Measurements from ENCODE around the gene QARS1.
A peak's percentile ranks its signal among the peaks of the same experiment; 100 is the strongest.

QARS1 gene

DNA sequence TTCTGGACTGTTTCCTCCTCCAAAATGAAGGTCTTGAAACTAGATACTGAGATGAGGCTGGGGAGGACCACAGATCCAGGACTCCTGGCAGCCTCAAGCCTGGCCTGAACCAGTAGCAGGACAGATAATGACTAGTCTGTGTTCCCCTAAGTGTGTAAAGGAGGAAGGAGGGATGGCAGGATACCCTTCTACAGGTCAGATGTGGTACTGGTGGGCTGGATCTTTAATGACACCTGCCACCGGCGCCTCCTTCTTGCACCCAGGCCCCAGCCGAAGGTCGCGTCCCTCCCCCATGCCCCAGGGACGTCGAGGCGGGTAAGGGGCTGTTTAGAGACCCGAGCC, 15.5 kb upstream of the QARS1 start:
- no peak for DNase-seq

- DNase-seq, result no peak
Measured at GRCh38 chr3:49119439-49119838, 14.9 kb upstream of the QARS1 start.

- no peak for DNase-seq
Measured at GRCh38 chr3:49119036-49119435, 14.5 kb upstream of the QARS1 start.

DNA sequence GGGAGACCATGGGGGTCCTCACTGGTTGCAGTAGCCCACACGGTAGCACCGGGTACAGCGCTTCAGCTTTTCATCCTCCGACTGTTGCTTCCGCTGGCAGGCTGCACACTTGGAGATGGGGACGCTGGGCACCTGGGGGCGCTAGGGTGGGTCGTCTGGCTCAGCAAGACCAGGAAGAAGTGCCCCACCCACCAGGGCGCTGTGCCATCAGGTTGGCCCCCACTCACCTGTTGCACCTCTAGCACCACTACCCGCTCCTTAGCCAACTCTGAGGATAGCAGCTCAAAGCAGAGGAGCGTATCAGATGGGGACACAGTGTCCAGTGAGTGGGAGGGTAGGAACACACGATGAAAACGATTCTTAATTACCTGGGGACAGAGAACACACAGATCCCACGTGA, 7.7 kb upstream of the QARS1 start:
- DNase-seq, result no peak

DNA sequence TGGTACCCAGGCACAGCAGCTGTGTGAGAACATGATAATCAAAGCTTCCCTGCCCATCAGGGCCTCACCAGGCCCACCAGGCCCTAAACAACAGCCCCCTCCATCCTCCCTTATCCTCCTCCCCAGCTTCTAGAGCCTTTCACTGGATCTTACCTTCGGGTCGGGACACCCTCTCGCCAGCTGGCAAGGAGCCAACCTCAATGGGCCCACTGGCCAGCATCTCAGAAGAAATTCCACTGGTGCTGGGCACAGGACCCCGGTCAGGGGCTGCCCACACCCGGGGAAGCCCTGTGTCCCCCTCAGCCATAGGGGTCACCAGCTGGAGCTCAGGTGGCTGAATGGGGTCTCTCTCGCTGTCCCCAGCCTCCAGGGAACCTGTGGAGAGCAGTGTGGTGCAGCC, 6.8 kb upstream of the QARS1 start:
- no peak for DNase-seq

DNA sequence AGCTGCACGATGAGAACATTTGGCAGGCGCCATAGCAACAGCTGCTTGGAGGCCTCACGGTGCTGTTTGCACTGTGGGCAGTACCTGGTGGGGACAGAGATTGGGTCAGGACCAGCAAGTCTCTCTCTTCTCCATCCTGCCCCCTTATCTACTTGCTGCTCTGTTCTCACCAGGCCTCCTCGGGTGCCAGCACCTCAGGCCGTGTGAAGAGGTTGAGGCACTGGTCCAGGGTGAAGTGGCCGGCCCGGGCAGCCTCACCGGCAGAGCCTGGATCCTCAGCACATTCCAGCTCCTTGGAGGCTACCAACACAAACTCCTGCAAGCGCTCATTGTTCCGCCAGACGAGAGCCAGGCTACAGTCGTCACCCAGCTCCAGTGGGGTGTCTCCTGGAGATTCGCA, 6.2 kb upstream of the QARS1 start:
- no peak for DNase-seq

GRCh38 chr3:49108346-49108745, 3.8 kb upstream of the QARS1 start:
- DNase-seq, result no peak

GRCh38 chr3:49104052-49104426, 518 bp downstream of the QARS1 start:
- no peak for DNase-seq

DNA sequence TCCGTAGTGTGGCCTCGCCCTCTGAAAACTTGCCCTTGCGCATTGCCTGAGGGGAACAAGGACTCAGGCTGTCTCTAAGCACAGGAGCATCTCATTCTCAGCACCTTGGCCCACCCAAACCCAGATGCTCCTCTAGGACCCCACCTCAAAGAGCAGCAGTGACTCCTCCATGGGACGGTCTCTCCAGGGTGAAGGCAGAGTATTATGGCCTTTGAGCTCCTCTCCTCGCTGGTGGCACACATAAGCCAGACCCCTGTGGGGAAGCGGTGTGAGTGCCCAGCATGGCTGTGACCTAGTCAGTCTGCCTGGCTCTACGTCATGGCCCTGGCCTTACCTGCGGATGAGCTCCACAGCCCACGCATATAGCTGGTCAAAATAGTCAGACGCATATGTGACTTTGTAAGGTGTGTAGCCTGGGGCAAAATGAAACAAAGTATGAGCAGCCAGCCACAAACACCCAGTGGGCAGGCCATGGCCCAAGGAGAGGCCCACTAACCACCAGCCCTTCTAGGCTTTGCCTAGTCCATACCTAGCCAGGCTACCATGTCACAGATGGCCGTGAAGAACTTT, 4.4 kb downstream of the QARS1 start:
- DNase-seq, result no peak

DNA sequence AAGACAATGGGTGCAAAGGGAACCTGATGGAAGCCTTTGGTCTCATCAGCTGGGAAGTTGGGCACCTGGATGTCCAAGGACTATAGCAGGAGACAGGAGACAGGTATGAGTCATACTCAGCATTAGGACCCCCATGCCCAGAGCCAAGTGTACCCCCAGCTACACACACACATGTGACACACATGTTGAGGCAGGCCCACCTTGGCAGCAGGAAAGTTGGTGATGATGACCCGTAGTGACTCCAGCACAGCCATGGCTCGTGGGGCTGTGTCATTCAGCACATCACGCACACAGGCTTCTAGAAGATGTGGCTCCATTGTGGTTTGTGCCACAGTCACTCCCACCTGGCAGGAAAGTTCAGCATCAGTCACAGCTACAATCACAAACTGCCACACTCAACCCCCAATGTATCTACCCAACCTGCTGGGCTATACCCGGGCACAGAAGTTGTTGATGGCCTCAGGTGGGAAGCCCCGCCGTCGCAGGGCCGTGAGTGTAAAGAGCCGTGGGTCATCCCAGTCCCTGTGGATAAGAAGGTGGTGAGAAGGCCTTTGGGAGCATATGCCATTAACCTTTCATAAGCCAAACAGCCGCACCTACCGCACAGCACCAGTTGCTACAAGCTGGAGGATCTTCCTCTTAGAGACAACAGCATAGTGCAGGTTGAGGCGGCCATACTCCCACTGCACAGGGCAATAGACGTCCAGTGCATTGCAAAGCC, 5.5 kb downstream of the QARS1 start:
- no peak for DNase-seq

DNA sequence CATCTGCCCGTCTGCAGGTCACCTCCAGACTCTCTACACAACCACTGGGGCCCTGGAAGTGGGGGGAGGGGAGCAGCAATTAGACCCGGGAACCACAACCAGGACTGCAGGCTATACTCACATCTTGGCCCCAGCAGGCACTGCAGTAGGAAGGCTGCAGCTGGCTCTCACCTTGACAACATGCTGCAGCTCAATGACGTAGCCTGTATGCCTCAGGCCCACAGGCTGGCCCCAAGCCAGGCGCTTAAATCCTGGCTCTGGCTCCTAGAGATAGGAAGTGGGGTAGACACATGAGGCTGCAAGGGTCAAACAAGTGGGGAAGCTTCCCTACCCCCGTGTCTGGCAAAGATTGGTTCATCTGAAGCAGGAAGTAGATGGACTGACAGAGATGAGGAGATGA, 6.1 kb downstream of the QARS1 start:
- no peak for DNase-seq

DNA sequence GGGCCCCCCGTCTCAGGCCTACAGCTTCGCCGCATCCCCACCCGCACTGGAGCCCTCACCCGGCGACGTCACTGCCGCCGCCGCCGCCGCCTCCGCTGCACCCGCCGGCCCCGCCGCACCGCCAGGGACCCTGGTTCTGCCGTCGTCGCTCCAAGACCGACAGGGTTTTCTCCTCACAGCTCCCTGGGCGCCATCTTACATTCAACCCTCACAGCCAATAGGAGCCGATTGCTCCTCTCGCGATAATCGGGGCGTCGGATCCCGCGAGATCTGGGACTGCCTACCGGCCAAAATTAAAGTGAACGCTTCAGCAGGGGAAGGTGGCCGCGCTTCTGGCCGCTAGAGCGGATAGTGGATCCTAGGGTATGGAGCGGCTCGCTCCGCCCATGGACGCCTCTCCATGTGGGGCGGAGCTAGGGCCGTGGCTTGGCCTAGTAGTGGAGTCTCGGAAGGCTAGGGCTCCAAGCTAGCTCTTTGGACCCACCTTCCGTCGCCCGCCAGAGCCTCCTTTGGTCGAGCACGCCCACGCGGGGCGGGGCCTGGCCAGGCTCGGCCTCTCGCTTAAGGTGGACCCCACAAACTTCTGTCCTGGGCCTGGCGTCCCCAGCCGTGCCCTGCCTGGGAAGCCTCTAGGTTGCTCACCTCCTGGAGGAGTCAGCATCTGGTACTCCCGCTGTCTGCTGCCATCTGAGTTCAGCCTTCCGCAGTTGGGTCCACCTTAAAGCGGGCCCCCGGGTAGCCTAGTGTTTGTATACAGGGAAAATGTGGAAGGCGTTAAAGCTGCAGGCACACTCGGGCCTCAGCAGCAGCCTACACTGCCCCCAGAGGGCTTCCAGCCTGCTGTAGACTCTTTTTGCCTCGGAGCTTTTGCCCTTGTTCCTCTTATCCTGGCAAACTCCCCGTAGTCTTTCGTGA, 10.4 kb downstream of the QARS1 start, which contains the start of gene QRICH1:
QRICH1 (minus strand) TSS at position 219 of the 915 bp plus-strand sequence. CDS start 17,054 bp downstream, outside the sequence.
- DNase-seq, result peak; percentile 93

GRCh38 chr3:49092938-49093852, 11.4 kb downstream of the QARS1 start:
- DNase-seq, result peak; percentile 69

DNA sequence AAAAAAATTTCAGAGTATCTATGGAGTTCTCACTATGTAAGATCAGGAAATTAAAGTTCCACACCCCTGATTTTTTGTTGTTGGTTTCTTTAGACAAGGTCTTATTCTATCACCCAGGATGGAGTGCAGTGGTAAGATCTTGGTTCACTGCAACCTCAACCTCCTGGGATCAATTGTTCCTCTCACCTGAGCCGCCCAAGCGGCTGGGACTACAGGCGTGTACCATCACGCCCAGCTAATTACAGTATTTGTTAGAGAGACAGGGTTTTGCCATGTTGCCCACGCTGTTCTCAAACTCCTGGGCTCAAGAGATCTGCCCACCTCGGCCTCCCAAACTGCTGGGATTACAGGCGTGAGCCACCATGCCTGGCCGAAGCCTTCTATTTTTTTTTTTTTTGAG, 23.1 kb downstream of the QARS1 start:
- no peak for DNase-seq

GRCh38 chr3:49079270-49079669, 25.3 kb downstream of the QARS1 start:
- no peak for DNase-seq

- no peak for DNase-seq
Measured at GRCh38 chr3:49076646-49077045, 27.9 kb downstream of the QARS1 start.

GRCh38 chr3:49076116-49076515, 28.4 kb downstream of the QARS1 start:
- no peak for DNase-seq

GRCh38 chr3:49058011-49058410, 46.5 kb downstream of the QARS1 start:
- DNase-seq, result no peak

DNA sequence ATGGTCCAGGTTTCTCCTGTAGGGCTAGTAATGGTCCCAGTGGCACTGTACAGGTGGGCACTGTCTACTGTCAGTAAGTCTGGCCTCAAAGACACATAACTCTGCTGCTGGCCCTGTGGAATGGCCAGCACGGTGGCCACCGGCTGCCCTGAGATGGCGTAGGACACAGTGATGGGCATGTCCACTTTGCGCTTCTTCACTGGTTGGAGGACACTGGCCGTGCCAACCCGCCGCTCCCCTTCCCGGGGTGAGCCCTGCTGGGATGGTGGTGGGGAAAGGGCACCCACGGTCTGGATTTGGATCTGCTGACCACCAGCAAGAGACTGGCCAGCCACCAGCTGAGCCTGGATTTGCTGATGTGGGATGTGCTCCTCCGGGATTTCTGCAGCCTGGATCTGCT, 47.3 kb downstream of the QARS1 start:
- no peak for DNase-seq

GRCh38 chr3:49054344-49054862, 50.2 kb downstream of the QARS1 start:
- DNase-seq, result no peak

DNA sequence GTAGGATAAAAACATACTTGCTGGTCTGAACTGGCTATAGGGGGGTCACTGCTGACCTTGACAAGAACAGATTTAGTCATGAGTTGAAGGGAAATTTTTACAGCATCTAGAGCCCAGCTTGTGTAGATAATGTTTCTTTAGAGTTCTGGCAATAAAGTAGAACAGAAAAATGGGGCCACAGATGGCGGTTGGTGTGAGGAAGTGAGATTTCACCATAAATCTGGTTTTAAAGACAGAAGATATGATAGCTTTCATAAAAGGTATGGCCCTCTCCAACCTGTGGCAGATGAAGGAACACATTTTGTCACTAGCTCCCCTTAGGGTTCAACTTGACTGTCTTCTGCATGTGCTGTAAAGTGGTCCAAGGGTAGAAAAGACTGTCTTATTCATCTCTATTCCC, 51.0 kb downstream of the QARS1 start:
- no peak for DNase-seq

Measured in NK-92 treated with Interleukin-12 subunit alpha and Interleukin-12 subunit beta, amount 100 ng/mL, for 24 hours (cell line).